Neural progenitor cell (in vitro differentiated cells): ENCODE results near the gene PRMT7.

Experiments
- EZH2 ChIP-seq: fragments of 200-600 bp; sonication (generic); IDR thresholded peaks from 2 replicates; pipeline ENCODE4 v1.6.1; 2017; ENCODE audit warnings: antibody characterized with exemption, mild to moderate bottlenecking, moderate library complexity
- EZH2phosphoT487 ChIP-seq: fragments of 200-600 bp; sonication (generic); IDR thresholded peaks from 2 replicates; pipeline ENCODE4 v1.6.1; 2017; ENCODE audit warnings: antibody characterized with exemption
- TF ChIP-seq, protein P1 (sequence below): fragments of 200-600 bp; sonication (generic); IDR thresholded peaks from 2 replicates; pipeline ENCODE4 v1.5.1; 2017; ENCODE audit warnings: antibody characterized with exemption, mild to moderate bottlenecking

DNA sequence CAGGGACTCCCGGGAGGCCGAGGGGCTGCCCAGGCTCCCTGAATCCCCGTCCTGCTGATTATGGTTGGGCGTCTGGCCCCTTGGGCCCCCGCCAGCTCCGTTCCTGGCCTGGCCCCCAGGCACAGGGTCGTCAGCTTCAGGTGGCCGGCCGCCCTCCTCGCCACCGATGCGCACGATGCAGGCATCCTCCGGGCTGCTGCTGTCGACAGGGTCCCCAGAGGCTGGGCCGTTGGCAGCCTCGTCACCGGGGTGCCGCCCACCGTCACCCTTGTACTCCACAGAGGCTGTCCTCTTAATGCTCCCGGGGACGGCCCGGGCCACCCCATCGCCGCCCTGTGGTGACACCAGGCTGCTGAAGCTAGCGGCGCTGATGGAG is 60.4 kb downstream of the PRMT7 start:
- no peak for TF ChIP-seq EZH2phosphoT487
- TF ChIP-seq, protein P1, sequence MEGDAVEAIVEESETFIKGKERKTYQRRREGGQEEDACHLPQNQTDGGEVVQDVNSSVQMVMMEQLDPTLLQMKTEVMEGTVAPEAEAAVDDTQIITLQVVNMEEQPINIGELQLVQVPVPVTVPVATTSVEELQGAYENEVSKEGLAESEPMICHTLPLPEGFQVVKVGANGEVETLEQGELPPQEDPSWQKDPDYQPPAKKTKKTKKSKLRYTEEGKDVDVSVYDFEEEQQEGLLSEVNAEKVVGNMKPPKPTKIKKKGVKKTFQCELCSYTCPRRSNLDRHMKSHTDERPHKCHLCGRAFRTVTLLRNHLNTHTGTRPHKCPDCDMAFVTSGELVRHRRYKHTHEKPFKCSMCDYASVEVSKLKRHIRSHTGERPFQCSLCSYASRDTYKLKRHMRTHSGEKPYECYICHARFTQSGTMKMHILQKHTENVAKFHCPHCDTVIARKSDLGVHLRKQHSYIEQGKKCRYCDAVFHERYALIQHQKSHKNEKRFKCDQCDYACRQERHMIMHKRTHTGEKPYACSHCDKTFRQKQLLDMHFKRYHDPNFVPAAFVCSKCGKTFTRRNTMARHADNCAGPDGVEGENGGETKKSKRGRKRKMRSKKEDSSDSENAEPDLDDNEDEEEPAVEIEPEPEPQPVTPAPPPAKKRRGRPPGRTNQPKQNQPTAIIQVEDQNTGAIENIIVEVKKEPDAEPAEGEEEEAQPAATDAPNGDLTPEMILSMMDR: no peak
- TF ChIP-seq EZH2: no peak
